Measurements from ENCODE around the gene RTN4RL1. TPM values are rescaled to one million over a fixed set of nuclear protein-coding genes. Genes with fewer than 3 reads are reported as not detected.
A peak's percentile ranks its signal among the peaks of the same experiment; 100 is the strongest.

Gene RTN4RL1
- total and polyA plus RNA-seq, 2 of the 13 experiments (the other 11 are each of a cell fraction or from before 2014, with no cell fraction given), result 0.01 TPM; not detected in 1

GRCh38 chr17:2041561-2042389 is 16.6 kb upstream of the RTN4RL1 start, which contains the start of gene OVCA2 (continued):
- TF ChIP-seq SIX1 (CRISPR knock-in tag; IDR thresholded peaks at IDR 0.05; ENCODE audit: borderline replicate concordance) (no peak), ARID2 (CRISPR knock-in tag; IDR thresholded peaks at IDR 0.05; ENCODE audit: borderline replicate concordance) (no peak), ZNF83 (CRISPR knock-in tag; IDR thresholded peaks at IDR 0.05; ENCODE audit: borderline replicate concordance) (no peak), CSRNP1 (CRISPR knock-in tag; IDR thresholded peaks at IDR 0.05) (no peak), TRIM22 (IDR thresholded peaks at IDR 0.05) (no peak), ZSCAN30 (CRISPR knock-in tag; IDR thresholded peaks at IDR 0.05) (no peak), ZNF512 (CRISPR knock-in tag; IDR thresholded peaks at IDR 0.05) (no peak), MXD1 (CRISPR knock-in tag; IDR thresholded peaks at IDR 0.05) (peak; percentile 54), ZNF382 (CRISPR knock-in tag; IDR thresholded peaks at IDR 0.05; ENCODE audit: borderline replicate concordance) (no peak), MXD4 (CRISPR knock-in tag; IDR thresholded peaks at IDR 0.05) (no peak), RCOR2 (CRISPR knock-in tag; IDR thresholded peaks at IDR 0.05) (no peak), RARA (CRISPR knock-in tag; IDR thresholded peaks at IDR 0.05) (peak; percentile 38), ELF1 (CRISPR knock-in tag; IDR thresholded peaks at IDR 0.05) (peak; percentile 95), ETS1 (CRISPR knock-in tag; IDR thresholded peaks at IDR 0.05) (no peak), PATZ1 (CRISPR knock-in tag; IDR thresholded peaks at IDR 0.05) (no peak; the same call in 1 of the 2 replicates), ZNF564 (CRISPR knock-in tag; IDR thresholded peaks at IDR 0.05) (0 out of 2 replicates have a peak, but pooled peaks have one; percentile 66), ZBTB38 (CRISPR knock-in tag; IDR thresholded peaks at IDR 0.05) (peak; percentile 75), BRD4 (CRISPR knock-in tag; IDR thresholded peaks at IDR 0.05) (peak; percentile 91)
- TF ChIP-seq, protein P1, sequence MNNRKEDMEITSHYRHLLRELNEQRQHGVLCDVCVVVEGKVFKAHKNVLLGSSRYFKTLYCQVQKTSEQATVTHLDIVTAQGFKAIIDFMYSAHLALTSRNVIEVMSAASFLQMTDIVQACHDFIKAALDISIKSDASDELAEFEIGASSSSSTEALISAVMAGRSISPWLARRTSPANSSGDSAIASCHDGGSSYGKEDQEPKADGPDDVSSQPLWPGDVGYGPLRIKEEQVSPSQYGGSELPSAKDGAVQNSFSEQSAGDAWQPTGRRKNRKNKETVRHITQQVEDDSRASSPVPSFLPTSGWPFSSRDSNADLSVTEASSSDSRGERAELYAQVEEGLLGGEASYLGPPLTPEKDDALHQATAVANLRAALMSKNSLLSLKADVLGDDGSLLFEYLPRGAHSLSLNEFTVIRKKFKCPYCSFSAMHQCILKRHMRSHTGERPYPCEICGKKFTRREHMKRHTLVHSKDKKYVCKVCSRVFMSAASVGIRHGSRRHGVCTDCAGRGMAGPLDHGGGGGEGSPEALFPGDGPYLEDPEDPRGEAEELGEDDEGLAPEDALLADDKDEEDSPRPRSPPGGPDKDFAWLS (CRISPR knock-in tag; IDR thresholded peaks at IDR 0.05; ENCODE audit: borderline replicate concordance), result no peak; the same call in 1 of the 2 replicates

Measured in HepG2 (cell line).